ENCODE measurements around the gene CARD14.
"Not testable (repeated sequence)": the region's sequence is repeated elsewhere in the genome, so short reads cannot be mapped to it uniquely, and the experiment has no call there.

Gene CARD14

GRCh38 chr17:80228477-80228876 lies 58.6 kb downstream of the CARD14 start:
- no peaks in the 10 kb centered on the region for H3K36me3 ChIP-seq
- no peak for TF ChIP-seq Cebpa-rat (IDR thresholded peaks at IDR 0.05)
- H4K20me1 ChIP-seq: no peaks in the 10 kb centered on the region
- no peak overlapping the region for H3K27ac ChIP-seq
- no peak overlapping the region for H3K4me3 ChIP-seq
- peaks cover 5% of the 10 kb centered on the region for H3K4me1 ChIP-seq
- no peak overlapping the region for H3K9ac ChIP-seq
- no peaks in the 10 kb centered on the region for H3K27me3 ChIP-seq
- peaks cover 24% of the 10 kb centered on the region for H3K9me3 ChIP-seq
- no peak overlapping the region for H3K4me2 ChIP-seq

- Histone ChIP-seq H4K20me1 (no peaks in the 10 kb centered on the region), H3K4me2 (no peak overlapping the region), H3K36me3 (no peaks in the 10 kb centered on the region), H3K9me3 (peaks cover 29% of the 10 kb centered on the region), H3K27ac (no peak overlapping the region), H3K9ac (no peak overlapping the region), H3K4me1 (no peaks in the 10 kb centered on the region; the same call in 1 of the 2 replicates), H3K27me3 (no peaks in the 10 kb centered on the region), H3K4me3 (no peak overlapping the region)
- no peak for TF ChIP-seq Cebpa-rat (IDR thresholded peaks at IDR 0.05)
Observed at GRCh38 chr17:80229011-80229410, 59.2 kb downstream of the CARD14 start.

GRCh38 chr17:80232438-80232837 lies 62.6 kb downstream of the CARD14 start:
- no peaks in the 10 kb centered on the region for H3K27me3 ChIP-seq
- H3K27ac ChIP-seq: no peak overlapping the region
- peaks cover 49% of the 10 kb centered on the region for H3K9me3 ChIP-seq

GRCh38 chr17:80233202-80233601 lies 63.4 kb downstream of the CARD14 start:
- Histone ChIP-seq H3K9me3 (peaks cover 49% of the 10 kb centered on the region), H3K4me2 (no peak overlapping the region), H3K9ac (no peak overlapping the region), H3K4me3 (no peak overlapping the region), H3K27me3 (no peaks in the 10 kb centered on the region), H3K27ac (no peak overlapping the region), H3K36me3 (no peaks in the 10 kb centered on the region), H4K20me1 (no peaks in the 10 kb centered on the region), H3K4me1 (no peaks in the 10 kb centered on the region)
- no peak for TF ChIP-seq Cebpa-rat (IDR thresholded peaks at IDR 0.05)

More at GRCh38 chr17:80232438-80232837, 62.6 kb downstream of the CARD14 start:
- no peak overlapping the region for H3K9ac ChIP-seq
- H3K4me1 ChIP-seq: no peaks in the 10 kb centered on the region
- H3K4me3 ChIP-seq: peak overlapping the region; percentile 14; the same call in 1 of the 2 replicates
- no peak for TF ChIP-seq Cebpa-rat (IDR thresholded peaks at IDR 0.05)
- H4K20me1 ChIP-seq: no peaks in the 10 kb centered on the region
- no peak overlapping the region for H3K4me2 ChIP-seq
- no peaks in the 10 kb centered on the region for H3K36me3 ChIP-seq

GRCh38 chr17:80236911-80237310 lies 67.1 kb downstream of the CARD14 start:
- no peaks in the 10 kb centered on the region for H4K20me1 ChIP-seq
- no peaks in the 10 kb centered on the region for H3K36me3 ChIP-seq
- no peak for TF ChIP-seq Cebpa-rat (IDR thresholded peaks at IDR 0.05)
- H3K4me2 ChIP-seq: no peak overlapping the region
- H3K9ac ChIP-seq: no peak overlapping the region
- no peak overlapping the region for H3K4me3 ChIP-seq
- no peaks in the 10 kb centered on the region for H3K27me3 ChIP-seq
- H3K27ac ChIP-seq: no peak overlapping the region
- H3K9me3 ChIP-seq: peaks cover 41% of the 10 kb centered on the region
- H3K4me1 ChIP-seq: no peaks in the 10 kb centered on the region

GRCh38 chr17:80237386-80237785 lies 67.6 kb downstream of the CARD14 start:
- H3K27ac ChIP-seq: no peak overlapping the region
- H3K27me3 ChIP-seq: no peaks in the 10 kb centered on the region
- no peaks in the 10 kb centered on the region for H3K36me3 ChIP-seq

GRCh38 chr17:80242505-80242904 lies 72.7 kb downstream of the CARD14 start:
- peaks cover 11% of the 10 kb centered on the region for H3K4me1 ChIP-seq
- no peak overlapping the region for H3K27ac ChIP-seq
- H3K9me3 ChIP-seq: no peaks in the 10 kb centered on the region
- H3K27me3 ChIP-seq: no peaks in the 10 kb centered on the region
- H3K9ac ChIP-seq: no peak overlapping the region
- no peak overlapping the region for H3K4me2 ChIP-seq
- no peak overlapping the region for H3K4me3 ChIP-seq
- no peaks in the 10 kb centered on the region for H3K36me3 ChIP-seq
- H4K20me1 ChIP-seq: no peaks in the 10 kb centered on the region
- no peak for TF ChIP-seq Cebpa-rat (IDR thresholded peaks at IDR 0.05)

More at GRCh38 chr17:80237386-80237785, 67.6 kb downstream of the CARD14 start:
- H3K9ac ChIP-seq: no peak overlapping the region
- no peak for TF ChIP-seq Cebpa-rat (IDR thresholded peaks at IDR 0.05)
- peaks cover 36% of the 10 kb centered on the region for H3K9me3 ChIP-seq
- no peak overlapping the region for H3K4me2 ChIP-seq
- H3K4me1 ChIP-seq: no peaks in the 10 kb centered on the region
- H4K20me1 ChIP-seq: no peaks in the 10 kb centered on the region
- H3K4me3 ChIP-seq: no peak overlapping the region

GRCh38 chr17:80243526-80244433 lies 74.0 kb downstream of the CARD14 start:
- H3K27ac ChIP-seq: no peak overlapping the region
- H3K4me1 ChIP-seq: peaks cover 11% of the 10 kb centered on the region
- H3K9ac ChIP-seq: no peak overlapping the region
- TF ChIP-seq Cebpa-rat (IDR thresholded peaks at IDR 0.05): no peak
- H3K36me3 ChIP-seq: no peaks in the 10 kb centered on the region
- H3K9me3 ChIP-seq: no peaks in the 10 kb centered on the region
- no peak overlapping the region for H3K4me2 ChIP-seq
- no peaks in the 10 kb centered on the region for H4K20me1 ChIP-seq
- H3K27me3 ChIP-seq: no peaks in the 10 kb centered on the region
- H3K4me3 ChIP-seq: no peak overlapping the region

GRCh38 chr17:80244448-80244847 lies 74.6 kb downstream of the CARD14 start:
- not testable (repeated sequence) for H3K36me3 ChIP-seq, H3K4me2 ChIP-seq, H4K20me1 ChIP-seq, H3K27ac ChIP-seq, H3K4me3 ChIP-seq, H3K27me3 ChIP-seq, H3K9me3 ChIP-seq, H3K9ac ChIP-seq
- peaks cover 11% of the 10 kb centered on the region for H3K4me1 ChIP-seq

GRCh38 chr17:80244871-80245509 lies 75.2 kb downstream of the CARD14 start:
- Histone ChIP-seq H3K9ac (no peak overlapping the region), H3K27me3 (no peaks in the 10 kb centered on the region), H4K20me1 (no peaks in the 10 kb centered on the region), H3K27ac (no peak overlapping the region), H3K4me2 (peak overlapping the region; percentile 28; the same call in 1 of the 2 replicates), H3K9me3 (no peaks in the 10 kb centered on the region), H3K36me3 (no peaks in the 10 kb centered on the region), H3K4me1 (peaks cover 11% of the 10 kb centered on the region), H3K4me3 (no peak overlapping the region)
- TF ChIP-seq Cebpa-rat (IDR thresholded peaks at IDR 0.05): no peak

All from BLaER1 (cell line).